WERI-Rb-1 (cell line): ENCODE results near the gene CDRT15.
"Not testable (repeated sequence)": the region's sequence is repeated elsewhere in the genome, so short reads cannot be mapped to it uniquely, and the experiment has no call there.

Source experiments
- DNase-seq: peaks from one replicate; pipeline ENCODE4 v3.0.0-alpha.2; 2020
- H3K27ac ChIP-seq: fragments of 250-450 bp; sonication (Bioruptor Pico); 2 replicates; pipeline ENCODE4 v1.5.1; 2020; ENCODE audit warnings: mild to moderate bottlenecking, moderate library complexity
- H3K27me3 ChIP-seq: fragments of 250-450 bp; sonication (Bioruptor Pico); 2 replicates; pipeline ENCODE4 v1.5.1; 2021; ENCODE audit warnings: mild to moderate bottlenecking, low read depth, moderate library complexity; ENCODE audit not compliant: insufficient read depth, severe bottlenecking
- H3K36me3 ChIP-seq: fragments of 250-450 bp; sonication (Bioruptor Pico); 2 replicates; pipeline ENCODE4 v1.5.1; 2020; ENCODE audit warnings: mild to moderate bottlenecking, moderate library complexity
- H3K4me3 ChIP-seq: 2 replicates; pipeline ENCODE4 v1.5.1; 2011; ENCODE audit warnings: low read depth, mild to moderate bottlenecking, control low read depth, low read length
- H3K9me3 ChIP-seq: fragments of 250-450 bp; sonication (Bioruptor Pico); 2 replicates; pipeline ENCODE4 v1.5.1; 2021; ENCODE audit warnings: mild to moderate bottlenecking, moderate library complexity; ENCODE audit not compliant: severe bottlenecking
- TF ChIP-seq, protein P1 (sequence below): IDR thresholded peaks from 2 replicates; pipeline ENCODE4 v1.5.1; 2011; ENCODE audit warnings: low read depth, mild to moderate bottlenecking, control low read depth, inconsistent platforms, low read length

Gene CDRT15

DNA sequence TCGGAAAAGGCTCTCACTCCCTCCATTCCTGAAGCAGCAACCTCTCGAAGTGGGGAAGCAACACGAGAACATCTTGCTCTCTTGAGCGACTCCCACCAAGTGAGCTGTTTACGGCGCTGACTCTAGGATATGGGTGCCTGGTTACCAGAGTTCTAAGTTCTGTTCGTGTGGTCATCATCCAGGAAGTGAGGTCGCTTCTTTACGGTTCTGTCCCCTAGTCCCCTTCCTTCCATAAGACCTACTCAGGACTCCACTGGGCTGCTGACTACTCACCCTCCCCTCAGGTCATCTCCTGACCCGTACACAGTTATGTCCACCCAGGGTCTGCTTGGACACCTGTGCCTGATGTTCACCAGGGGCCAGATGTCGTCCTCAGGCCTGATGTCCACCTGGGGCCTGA is at the start of gene CDRT15:
TSS of gene CDRT15 (minus strand) at position 101 of the 400 bp plus-strand sequence. CDS start at position 72, 29 bp downstream.
- not testable (repeated sequence) for H3K4me3 ChIP-seq, DNase-seq, H3K27ac ChIP-seq, H3K9me3 ChIP-seq, H3K27me3 ChIP-seq, H3K36me3 ChIP-seq

- H3K27ac ChIP-seq = no peak overlapping the region
- no peak overlapping the region for H3K4me3 ChIP-seq
- H3K27me3 ChIP-seq = no peaks in the 10 kb centered on the region
- TF ChIP-seq, protein P1, sequence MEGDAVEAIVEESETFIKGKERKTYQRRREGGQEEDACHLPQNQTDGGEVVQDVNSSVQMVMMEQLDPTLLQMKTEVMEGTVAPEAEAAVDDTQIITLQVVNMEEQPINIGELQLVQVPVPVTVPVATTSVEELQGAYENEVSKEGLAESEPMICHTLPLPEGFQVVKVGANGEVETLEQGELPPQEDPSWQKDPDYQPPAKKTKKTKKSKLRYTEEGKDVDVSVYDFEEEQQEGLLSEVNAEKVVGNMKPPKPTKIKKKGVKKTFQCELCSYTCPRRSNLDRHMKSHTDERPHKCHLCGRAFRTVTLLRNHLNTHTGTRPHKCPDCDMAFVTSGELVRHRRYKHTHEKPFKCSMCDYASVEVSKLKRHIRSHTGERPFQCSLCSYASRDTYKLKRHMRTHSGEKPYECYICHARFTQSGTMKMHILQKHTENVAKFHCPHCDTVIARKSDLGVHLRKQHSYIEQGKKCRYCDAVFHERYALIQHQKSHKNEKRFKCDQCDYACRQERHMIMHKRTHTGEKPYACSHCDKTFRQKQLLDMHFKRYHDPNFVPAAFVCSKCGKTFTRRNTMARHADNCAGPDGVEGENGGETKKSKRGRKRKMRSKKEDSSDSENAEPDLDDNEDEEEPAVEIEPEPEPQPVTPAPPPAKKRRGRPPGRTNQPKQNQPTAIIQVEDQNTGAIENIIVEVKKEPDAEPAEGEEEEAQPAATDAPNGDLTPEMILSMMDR = no peak
- H3K36me3 ChIP-seq = no peaks in the 10 kb centered on the region
- DNase-seq = no peak
- no peaks in the 10 kb centered on the region for H3K9me3 ChIP-seq
These were observed 46.1 kb upstream of the CDRT15 start for GRCh38 chr17:14282726-14283125.

DNA sequence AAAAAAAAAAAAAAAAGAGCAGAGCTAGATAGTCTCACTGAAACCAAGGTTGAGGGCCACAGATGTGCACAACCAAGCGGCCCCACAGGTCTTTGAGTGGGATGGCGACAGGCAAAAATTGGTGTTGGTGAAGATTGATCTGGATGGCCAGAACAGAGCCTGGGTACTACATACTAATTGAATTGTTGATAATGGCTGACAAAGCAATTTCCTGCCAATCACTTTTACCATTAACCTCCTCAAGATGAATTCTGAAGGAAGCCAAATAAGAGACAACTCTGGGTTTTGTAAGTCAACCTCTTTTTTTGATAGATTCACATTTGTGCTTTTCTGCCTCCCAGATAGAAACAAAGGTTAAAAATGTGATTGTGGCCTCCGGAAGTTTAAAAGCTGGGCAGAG is 44.9 kb upstream of the CDRT15 start:
- no peaks in the 10 kb centered on the region for H3K9me3 ChIP-seq
- TF ChIP-seq, protein P1 = no peak
- DNase-seq = no peak

GRCh38 chr17:14276535-14277250 is 40.0 kb upstream of the CDRT15 start:
- Histone ChIP-seq H3K4me3 (no peak overlapping the region), H3K27ac (no peak overlapping the region), H3K27me3 (no peaks in the 10 kb centered on the region), H3K9me3 (no peaks in the 10 kb centered on the region), H3K36me3 (no peaks in the 10 kb centered on the region)
- TF ChIP-seq, protein P1 = no peak
- DNase-seq = no peak

More for the DNA sequence above, 44.9 kb upstream of the CDRT15 start:
- no peaks in the 10 kb centered on the region for H3K27me3 ChIP-seq
- no peak overlapping the region for H3K4me3 ChIP-seq
- no peaks in the 10 kb centered on the region for H3K36me3 ChIP-seq
- no peak overlapping the region for H3K27ac ChIP-seq

GRCh38 chr17:14270508-14270907 is 33.8 kb upstream of the CDRT15 start:
- TF ChIP-seq, protein P1 = no peak
- no peak overlapping the region for H3K27ac ChIP-seq
- no peak overlapping the region for H3K4me3 ChIP-seq
- H3K9me3 ChIP-seq = no peaks in the 10 kb centered on the region
- DNase-seq = no peak
- H3K27me3 ChIP-seq = no peaks in the 10 kb centered on the region
- H3K36me3 ChIP-seq = no peaks in the 10 kb centered on the region

DNA sequence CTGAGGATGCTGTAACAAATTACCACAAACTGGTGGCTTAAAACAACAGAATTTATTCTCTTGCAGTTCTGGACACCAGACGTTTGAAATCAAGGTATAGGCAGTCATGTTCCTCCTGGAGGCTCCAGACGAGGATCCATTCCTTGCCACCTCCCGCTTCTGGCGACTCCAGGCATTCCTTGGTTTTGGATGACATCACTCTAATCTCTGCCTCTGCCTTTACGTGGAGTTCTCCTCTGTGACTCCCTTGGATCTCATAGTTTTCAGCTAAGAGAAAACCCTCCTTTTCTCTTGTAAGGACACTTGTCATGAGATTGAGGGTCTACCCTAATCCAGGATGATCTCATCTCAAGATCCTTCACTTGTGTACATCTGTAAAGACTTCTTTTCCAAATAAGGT is 32.8 kb upstream of the CDRT15 start:
- no peaks in the 10 kb centered on the region for H3K27me3 ChIP-seq
- no peaks in the 10 kb centered on the region for H3K36me3 ChIP-seq
- H3K27ac ChIP-seq = peak overlapping the region; percentile 55
- H3K4me3 ChIP-seq = no peak overlapping the region
- TF ChIP-seq, protein P1 = no peak
- no peaks in the 10 kb centered on the region for H3K9me3 ChIP-seq
- DNase-seq = no peak
